HepG2 (cell line): ENCODE data around the gene PLEKHG4. TPM values are rescaled to one million over a fixed set of nuclear protein-coding genes. Genes with fewer than 3 reads are reported as not detected.

Experiments
- CBFB ChIP-seq: sonication (generic); formaldehyde crosslinking; IDR thresholded peaks from 2 replicates; pipeline ENCODE4 v1.4.0; 2020; ENCODE audit warnings: missing genetic modification reagents
- FOXO4 ChIP-seq: sonication (generic); formaldehyde crosslinking; conservative IDR thresholded peaks from 2 replicates; pipeline ENCODE4 v1.8.1; 2023; ENCODE audit warnings: missing genetic modification reagents
- GABPB1 ChIP-seq: IDR thresholded peaks from 2 replicates; pipeline ENCODE4 v1.6.1; 2016; ENCODE audit warnings: mild to moderate bottlenecking, missing genetic modification reagents, moderate library complexity, missing compliant biosample characterization
- GTF3A ChIP-seq: sonication (generic); formaldehyde crosslinking; conservative IDR thresholded peaks from 2 replicates; pipeline ENCODE4 v1.4.0; 2020; ENCODE audit warnings: mild to moderate bottlenecking, missing genetic modification reagents
- MED1 ChIP-seq: sonication (generic); formaldehyde crosslinking; IDR thresholded peaks from 2 replicates; pipeline ENCODE4 v1.4.0; 2020; ENCODE audit warnings: missing genetic modification reagents
- MED13 ChIP-seq: sonication (generic); formaldehyde crosslinking; IDR thresholded peaks from 2 replicates; pipeline ENCODE4 v1.5.0; 2020; ENCODE audit warnings: missing genetic modification reagents
- RAD21 ChIP-seq: fragments of 450-650 bp; formaldehyde crosslinking; IDR thresholded peaks from 2 replicates; pipeline ENCODE4 v1.5.0; 2020; ENCODE audit warnings: mild to moderate bottlenecking
- RARA ChIP-seq: IDR thresholded peaks from 2 replicates; pipeline ENCODE4 v1.6.1; 2016; ENCODE audit warnings: missing genetic modification reagents, missing compliant biosample characterization
- TFDP2 ChIP-seq: sonication (generic); formaldehyde crosslinking; IDR thresholded peaks from 2 replicates; pipeline ENCODE4 v1.4.0; 2020; ENCODE audit warnings: missing genetic modification reagents
- YY1 ChIP-seq: IDR thresholded peaks from 2 replicates; pipeline ENCODE4 v1.6.1; 2011; ENCODE audit warnings: low read length, low read depth, moderate library complexity, mild to moderate bottlenecking; ENCODE audit not compliant: insufficient read depth, insufficient replicate concordance
- ZBTB7B ChIP-seq: sonication (generic); formaldehyde crosslinking; IDR thresholded peaks from 2 replicates; pipeline ENCODE4 v1.4.0; 2020; ENCODE audit warnings: missing genetic modification reagents
- ZC3H13 ChIP-seq: sonication (generic); formaldehyde crosslinking; IDR thresholded peaks from 2 replicates; pipeline ENCODE4 v1.8.1; 2023; ENCODE audit warnings: mild to moderate bottlenecking, missing genetic modification reagents, moderate library complexity
- ZNF317 ChIP-seq: sonication (generic); formaldehyde crosslinking; IDR thresholded peaks from 2 replicates; pipeline ENCODE4 v1.5.0; 2020; ENCODE audit warnings: mild to moderate bottlenecking, missing genetic modification reagents
- ZNF572 ChIP-seq: sonication (generic); formaldehyde crosslinking; IDR thresholded peaks from 2 replicates; pipeline ENCODE4 v1.5.1; 2020; ENCODE audit warnings: mild to moderate bottlenecking, missing genetic modification reagents
- ZNF768 ChIP-seq: sonication (generic); formaldehyde crosslinking; IDR thresholded peaks from 2 replicates; pipeline ENCODE4 v1.4.0; 2020; ENCODE audit warnings: missing genetic modification reagents
- polyA plus RNA-seq, 8 experiments: library from polyadenylated mRNA; depleted of rRNA in 3 of 8; stranded (reverse) in 7 of 8; unstranded in 1 of 8; fragments of >200 nt; fragmentation: Illumina TruSeq in 4 of 8; extraction: Trizol in 4 of 8; gene quantifications; 2 replicates each; pipeline versions ENCODE4 v1.2.1 to v1.2.3, GENCODE V29; 2011 to 2016; ENCODE audit warnings: low read depth in 4 of 8, missing spikeins in 1 of 8, mixed read lengths in 1 of 8; ENCODE audit not compliant: insufficient read depth in 1 of 8
- total RNA-seq, 5 experiments: library from RNA; depleted of rRNA; stranded (reverse); fragments of >200 nt; fragmentation: Illumina TruSeq; extraction: Trizol; gene quantifications; 2 replicates each; pipeline ENCODE4 v1.2.3, GENCODE V29; 2016; ENCODE audit warnings: low read depth in 1 of 5
- TF ChIP-seq, protein P1 (sequence below): sonication (generic); formaldehyde crosslinking; IDR thresholded peaks from 2 replicates; pipeline ENCODE4 v1.5.0; 2020; ENCODE audit warnings: mild to moderate bottlenecking, missing genetic modification reagents
- TF ChIP-seq, protein P2 (sequence below): IDR thresholded peaks from 2 replicates; pipeline ENCODE4 v1.6.1; 2016; ENCODE audit warnings: mild to moderate bottlenecking, missing biosample characterization, missing genetic modification reagents
- TF ChIP-seq, protein P3 (sequence below): sonication (generic); formaldehyde crosslinking; IDR thresholded peaks from 2 replicates; pipeline ENCODE4 v1.4.0; 2020; ENCODE audit warnings: mild to moderate bottlenecking, missing genetic modification reagents
- TF ChIP-seq, protein P4 (sequence below): sonication (generic); formaldehyde crosslinking; IDR thresholded peaks from 2 replicates; pipeline ENCODE4 v1.5.1; 2020; ENCODE audit warnings: missing genetic modification reagents, mild to moderate bottlenecking, borderline replicate concordance

Gene PLEKHG4
- total and polyA plus RNA-seq, 2 of the 13 experiments (the other 11 are each of a cell fraction or from before 2014, with no cell fraction given): 7.1 to 13.6 TPM

DNA sequence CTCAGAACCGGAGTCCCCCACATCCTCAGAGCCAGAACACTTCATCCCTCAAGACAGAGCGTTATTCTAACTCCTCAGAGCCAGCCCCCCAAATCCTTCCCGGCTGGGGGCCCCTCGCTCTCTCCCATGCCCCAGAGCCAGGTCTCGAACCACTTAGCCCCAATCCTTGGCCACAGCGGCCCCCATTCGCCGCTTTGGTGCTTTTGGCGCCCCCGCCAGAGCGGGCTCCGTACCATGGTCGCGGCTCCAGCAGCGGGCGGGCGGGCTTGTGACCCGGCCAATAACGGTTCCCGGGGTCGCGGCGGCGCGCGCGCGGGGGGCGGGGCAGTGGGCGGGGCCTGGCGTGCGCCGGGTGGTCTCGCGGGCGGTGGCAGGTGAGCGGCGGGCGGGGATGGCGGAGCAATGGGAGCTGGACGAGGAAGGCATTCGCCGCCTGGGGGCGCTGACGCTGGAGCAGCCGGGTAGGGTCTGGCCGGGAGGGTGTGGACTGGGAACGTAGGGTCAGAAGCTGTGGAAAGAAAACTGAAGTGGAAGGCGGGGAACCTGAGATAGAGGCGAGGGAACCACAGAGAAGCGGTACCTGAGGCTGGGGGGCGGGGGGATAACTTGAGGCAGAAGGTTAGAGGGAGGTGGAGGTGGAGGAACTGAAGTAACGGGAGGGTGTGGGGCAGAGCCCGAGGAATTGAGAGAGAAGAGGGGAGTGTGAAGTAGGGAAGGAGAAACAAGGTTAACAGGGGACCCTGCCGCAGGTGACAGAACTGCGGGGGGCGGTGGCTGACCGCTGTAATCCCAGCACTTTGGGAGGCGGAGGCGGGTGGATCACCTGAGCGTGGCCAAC lies 47.4 kb downstream of the PLEKHG4 start, which contains the start of the genes KCTD19 and LRRC36 (continued):
- 0 out of 2 replicates have a peak, but pooled peaks have one; percentile 90 for TF ChIP-seq FOXO4 (CRISPR knock-in tag)
- TF ChIP-seq, protein P1, sequence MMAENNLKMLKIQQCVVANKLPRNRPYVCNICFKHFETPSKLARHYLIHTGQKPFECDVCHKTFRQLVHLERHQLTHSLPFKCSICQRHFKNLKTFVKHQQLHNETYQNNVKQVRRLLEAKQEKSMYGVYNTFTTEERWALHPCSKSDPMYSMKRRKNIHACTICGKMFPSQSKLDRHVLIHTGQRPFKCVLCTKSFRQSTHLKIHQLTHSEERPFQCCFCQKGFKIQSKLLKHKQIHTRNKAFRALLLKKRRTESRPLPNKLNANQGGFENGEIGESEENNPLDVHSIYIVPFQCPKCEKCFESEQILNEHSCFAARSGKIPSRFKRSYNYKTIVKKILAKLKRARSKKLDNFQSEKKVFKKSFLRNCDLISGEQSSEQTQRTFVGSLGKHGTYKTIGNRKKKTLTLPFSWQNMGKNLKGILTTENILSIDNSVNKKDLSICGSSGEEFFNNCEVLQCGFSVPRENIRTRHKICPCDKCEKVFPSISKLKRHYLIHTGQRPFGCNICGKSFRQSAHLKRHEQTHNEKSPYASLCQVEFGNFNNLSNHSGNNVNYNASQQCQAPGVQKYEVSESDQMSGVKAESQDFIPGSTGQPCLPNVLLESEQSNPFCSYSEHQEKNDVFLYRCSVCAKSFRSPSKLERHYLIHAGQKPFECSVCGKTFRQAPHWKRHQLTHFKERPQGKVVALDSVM: 0 out of 2 replicates have a peak, but pooled peaks have one; percentile 22
- peak; percentile 44; the same call in 1 of the 2 replicates for TF ChIP-seq ZNF768 (CRISPR knock-in tag)
- TF ChIP-seq YY1: peak; percentile 75
- TF ChIP-seq, protein P2, sequence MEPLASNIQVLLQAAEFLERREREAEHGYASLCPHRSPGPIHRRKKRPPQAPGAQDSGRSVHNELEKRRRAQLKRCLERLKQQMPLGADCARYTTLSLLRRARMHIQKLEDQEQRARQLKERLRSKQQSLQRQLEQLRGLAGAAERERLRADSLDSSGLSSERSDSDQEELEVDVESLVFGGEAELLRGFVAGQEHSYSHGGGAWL (CRISPR knock-in tag): no peak
- TF ChIP-seq ZBTB7B: peak; percentile 78; the same call in 1 of the 2 replicates
- TF ChIP-seq TFDP2 (CRISPR knock-in tag): peak; percentile 43; the same call in 1 of the 2 replicates
- no peak for TF ChIP-seq ZNF572 (CRISPR knock-in tag)
- TF ChIP-seq RARA (CRISPR knock-in tag): peak; percentile 22; the same call in 1 of the 2 replicates
- TF ChIP-seq, protein P3, sequence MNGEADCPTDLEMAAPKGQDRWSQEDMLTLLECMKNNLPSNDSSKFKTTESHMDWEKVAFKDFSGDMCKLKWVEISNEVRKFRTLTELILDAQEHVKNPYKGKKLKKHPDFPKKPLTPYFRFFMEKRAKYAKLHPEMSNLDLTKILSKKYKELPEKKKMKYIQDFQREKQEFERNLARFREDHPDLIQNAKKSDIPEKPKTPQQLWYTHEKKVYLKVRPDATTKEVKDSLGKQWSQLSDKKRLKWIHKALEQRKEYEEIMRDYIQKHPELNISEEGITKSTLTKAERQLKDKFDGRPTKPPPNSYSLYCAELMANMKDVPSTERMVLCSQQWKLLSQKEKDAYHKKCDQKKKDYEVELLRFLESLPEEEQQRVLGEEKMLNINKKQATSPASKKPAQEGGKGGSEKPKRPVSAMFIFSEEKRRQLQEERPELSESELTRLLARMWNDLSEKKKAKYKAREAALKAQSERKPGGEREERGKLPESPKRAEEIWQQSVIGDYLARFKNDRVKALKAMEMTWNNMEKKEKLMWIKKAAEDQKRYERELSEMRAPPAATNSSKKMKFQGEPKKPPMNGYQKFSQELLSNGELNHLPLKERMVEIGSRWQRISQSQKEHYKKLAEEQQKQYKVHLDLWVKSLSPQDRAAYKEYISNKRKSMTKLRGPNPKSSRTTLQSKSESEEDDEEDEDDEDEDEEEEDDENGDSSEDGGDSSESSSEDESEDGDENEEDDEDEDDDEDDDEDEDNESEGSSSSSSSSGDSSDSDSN (CRISPR knock-in tag): peak; percentile 9; the same call in 1 of the 2 replicates
- peak; percentile 36; the same call in 1 of the 2 replicates for TF ChIP-seq MED1 (CRISPR knock-in tag)
- 0 out of 2 replicates have a peak, but pooled peaks have one; percentile 26 for TF ChIP-seq ZNF317 (CRISPR knock-in tag)
- TF ChIP-seq RAD21: peak; percentile 78
- no peak for TF ChIP-seq MED13
- TF ChIP-seq CBFB (CRISPR knock-in tag): no peak
- TF ChIP-seq GTF3A (CRISPR knock-in tag): 0 out of 2 replicates have a peak, but pooled peaks have one; percentile 76
- TF ChIP-seq ZC3H13: peak; percentile 47; the same call in 1 of the 2 replicates
- peak; percentile 52; the same call in 1 of the 2 replicates for TF ChIP-seq GABPB1
- TF ChIP-seq, protein P4, sequence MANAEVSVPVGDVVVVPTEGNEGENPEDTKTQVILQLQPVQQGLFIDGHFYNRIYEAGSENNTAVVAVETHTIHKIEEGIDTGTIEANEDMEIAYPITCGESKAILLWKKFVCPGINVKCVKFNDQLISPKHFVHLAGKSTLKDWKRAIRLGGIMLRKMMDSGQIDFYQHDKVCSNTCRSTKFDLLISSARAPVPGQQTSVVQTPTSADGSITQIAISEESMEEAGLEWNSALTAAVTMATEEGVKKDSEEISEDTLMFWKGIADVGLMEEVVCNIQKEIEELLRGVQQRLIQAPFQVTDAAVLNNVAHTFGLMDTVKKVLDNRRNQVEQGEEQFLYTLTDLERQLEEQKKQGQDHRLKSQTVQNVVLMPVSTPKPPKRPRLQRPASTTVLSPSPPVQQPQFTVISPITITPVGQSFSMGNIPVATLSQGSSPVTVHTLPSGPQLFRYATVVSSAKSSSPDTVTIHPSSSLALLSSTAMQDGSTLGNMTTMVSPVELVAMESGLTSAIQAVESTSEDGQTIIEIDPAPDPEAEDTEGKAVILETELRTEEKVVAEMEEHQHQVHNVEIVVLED (CRISPR knock-in tag): peak; percentile 58; the same call in 1 of the 2 replicates
